GM21723 (cell line): ENCODE results near the gene NCAM1.

ENCODE experiments used
- ATAC-seq: cut with Tn5 transposase; IDR thresholded peaks from one replicate; pipeline ENCODE4 v1.9.1; 2021; ENCODE audit warnings: mild to moderate bottlenecking, moderate library complexity; ENCODE audit not compliant: unreplicated experiment

NCAM1 gene

GRCh38 chr11:113083571-113083970 lies 122.4 kb downstream of the NCAM1 start:
- ATAC-seq = no peak

- no peak for ATAC-seq
Observed at GRCh38 chr11:113084297-113084696, 123.1 kb downstream of the NCAM1 start.

DNA sequence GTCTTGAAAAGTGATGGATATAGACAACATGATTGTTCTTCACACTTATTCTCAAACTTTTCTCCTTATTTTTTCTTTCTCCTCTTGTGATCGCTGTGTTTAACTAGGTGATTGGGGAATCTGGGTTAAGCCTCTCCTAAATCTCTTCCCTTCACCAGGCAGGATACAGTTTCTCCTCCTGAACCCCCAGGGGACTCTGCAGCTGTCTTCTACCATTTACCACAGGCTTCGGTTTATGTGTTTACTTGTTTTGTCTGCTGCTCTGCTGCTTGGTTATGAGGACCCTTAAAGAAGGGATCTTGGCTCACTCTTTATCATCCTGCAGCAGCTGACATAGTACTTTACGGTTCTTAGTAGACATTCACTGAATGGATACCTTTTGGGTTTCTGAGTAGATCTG lies 124.2 kb downstream of the NCAM1 start:
- ATAC-seq = no peak

DNA sequence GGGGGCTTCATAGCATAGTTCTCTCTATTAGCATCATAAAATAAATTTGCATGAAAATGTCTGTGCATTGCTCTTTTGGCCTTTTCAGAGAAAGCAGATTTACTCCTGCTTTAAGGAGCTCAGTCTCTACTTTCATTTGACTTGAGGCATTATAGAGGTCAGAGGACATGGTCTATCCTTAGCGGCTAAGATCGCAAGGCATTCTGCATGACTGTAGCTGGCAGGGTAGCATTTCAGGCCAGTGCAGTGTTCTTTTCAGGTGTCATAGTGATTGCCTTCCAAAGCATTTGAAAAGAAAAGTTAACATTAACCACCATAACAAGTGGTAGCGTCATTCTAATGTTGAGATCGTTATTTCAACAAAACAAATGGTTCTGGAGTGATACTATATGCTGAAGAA lies 126.5 kb downstream of the NCAM1 start:
- ATAC-seq = no peak

DNA sequence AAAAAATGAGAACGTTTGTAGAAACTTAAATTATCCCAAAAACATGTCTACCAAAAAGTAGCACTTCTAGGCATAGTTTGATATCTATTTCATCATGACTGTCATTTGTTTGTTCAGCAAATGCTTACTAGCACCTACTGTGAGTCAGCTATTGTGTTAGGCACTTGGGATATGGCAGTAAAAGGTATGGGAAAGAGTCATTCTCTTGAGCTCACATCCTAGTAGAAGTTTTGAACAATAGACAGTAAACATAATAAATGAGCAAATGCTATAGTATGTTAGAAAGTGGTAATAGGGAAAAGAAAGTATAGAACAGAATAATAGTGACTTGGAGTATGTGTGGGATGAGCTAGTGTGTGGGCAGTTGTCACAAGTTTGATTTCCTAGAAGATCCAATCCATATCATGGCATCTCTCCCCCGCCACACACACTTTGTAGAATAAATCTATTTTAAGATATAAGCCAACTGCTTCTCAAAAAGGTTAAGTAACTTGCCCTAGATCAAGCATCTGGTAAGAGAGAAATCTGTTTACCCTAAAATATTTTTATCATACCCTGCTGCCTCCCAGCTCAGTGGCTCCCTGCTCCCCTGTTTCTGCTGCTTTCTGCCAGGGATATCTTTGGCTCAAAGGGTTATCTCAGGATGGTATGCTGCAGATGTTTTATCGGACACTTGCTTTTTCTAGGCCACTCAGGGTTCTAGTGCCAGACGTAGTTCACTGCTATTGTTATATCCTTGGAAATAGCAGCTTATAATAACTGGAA lies 129.7 kb downstream of the NCAM1 start:
- ATAC-seq = no peak

DNA sequence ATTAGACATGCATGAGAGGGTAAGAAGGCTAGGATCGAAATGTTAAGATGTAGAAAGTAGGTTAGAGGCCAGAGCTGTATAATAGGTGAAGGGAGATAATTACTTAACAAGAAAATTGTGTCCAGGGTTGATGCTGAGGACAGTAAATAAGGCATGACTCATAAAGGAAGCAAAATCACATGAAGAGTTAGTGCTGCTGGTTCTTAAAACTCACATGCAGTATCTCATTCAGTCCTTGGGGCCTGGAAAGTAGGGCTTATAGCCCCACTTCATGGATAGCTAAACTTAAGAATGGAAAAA lies 130.2 kb downstream of the NCAM1 start:
- no peak for ATAC-seq

- no peak for ATAC-seq
Observed at GRCh38 chr11:113096648-113097047, 135.4 kb downstream of the NCAM1 start.

DNA sequence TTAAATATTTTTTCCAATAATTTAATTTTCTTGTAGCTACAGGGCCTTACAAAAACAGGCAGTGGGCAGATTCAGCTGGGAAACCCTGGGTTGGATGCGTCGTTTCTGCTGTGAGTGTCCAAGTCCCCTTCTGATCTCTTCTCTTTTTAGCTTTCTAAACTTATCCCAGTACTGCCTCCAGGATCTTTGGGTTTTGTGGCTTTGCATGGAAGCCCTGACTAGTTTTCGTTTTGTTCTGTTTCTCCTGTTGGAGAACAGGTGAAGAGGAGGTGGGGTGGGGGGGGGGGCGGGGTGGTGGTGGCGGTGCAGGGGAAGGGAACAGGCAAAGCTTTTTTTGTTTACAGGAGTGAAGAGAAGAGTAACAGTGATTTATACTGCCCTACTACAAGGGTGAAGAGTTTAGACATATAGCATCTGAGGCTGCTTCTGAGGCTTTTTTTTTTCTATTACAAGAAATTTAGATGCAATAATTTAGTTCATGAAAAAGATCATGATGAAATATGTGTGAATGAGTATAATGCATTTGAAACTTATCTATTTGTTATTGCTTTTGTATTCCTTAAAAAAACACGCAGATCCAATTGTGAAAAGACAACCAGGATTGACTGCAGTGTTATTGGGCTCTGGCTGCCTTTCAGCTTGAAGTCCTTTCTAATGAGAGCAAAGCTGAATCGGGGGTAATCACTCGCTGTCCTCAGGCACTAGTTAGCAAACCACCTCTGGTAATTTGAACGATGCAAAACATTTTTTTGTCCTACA lies 142.9 kb downstream of the NCAM1 start:
- no peak for ATAC-seq

DNA sequence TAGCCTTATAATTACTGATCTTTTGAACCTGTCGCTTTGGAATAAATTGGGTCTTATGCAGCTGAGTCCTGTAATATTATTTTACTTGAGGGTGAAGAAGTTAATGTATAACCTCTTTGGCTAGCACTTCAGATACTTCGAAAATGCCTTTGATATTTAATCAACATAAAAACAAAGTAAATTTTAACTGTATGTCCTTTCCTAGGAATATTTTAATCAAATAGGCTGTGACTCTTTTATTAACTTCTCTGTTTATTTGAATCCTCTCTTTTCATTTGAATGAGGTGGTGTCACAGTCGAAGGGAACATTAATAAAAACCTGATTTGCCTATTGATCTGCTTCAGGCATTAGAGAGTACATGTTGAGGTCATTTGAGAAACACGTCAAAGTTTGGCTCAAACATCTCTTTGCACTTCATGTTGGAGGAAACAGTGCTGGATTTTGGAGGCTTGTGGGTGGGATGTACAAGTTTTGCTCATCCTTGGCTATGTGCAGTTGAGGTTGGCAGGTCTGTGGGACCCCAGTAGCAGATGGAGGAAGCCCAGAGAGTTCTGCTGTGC lies 143.6 kb downstream of the NCAM1 start:
- no peak for ATAC-seq

- no peak for ATAC-seq
Observed at GRCh38 chr11:113105592-113105991, 144.4 kb downstream of the NCAM1 start.

DNA sequence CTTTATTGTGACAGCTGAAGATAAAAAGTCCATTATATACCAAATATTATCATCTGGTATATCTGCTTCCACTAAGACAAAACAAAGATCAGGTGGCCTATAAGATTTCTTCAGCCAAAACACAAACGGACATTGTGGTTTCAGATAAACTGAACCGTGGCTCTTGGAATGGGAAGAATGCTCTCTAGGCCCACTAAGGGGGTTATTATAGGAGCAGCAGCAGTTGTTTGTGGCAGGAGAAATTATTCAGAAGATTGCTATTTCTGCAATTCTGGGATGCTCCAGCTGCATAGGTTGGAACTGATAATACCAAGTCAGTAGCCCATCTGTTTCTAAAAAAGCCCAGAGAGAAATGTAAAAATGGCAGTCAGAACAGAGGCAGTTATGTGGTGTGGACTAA lies 145.3 kb downstream of the NCAM1 start:
- ATAC-seq = no peak

- no peak for ATAC-seq
Observed at GRCh38 chr11:113110046-113110445, 148.8 kb downstream of the NCAM1 start.

- no peak for ATAC-seq
Observed at GRCh38 chr11:113111156-113111555, 149.9 kb downstream of the NCAM1 start.

GRCh38 chr11:113112307-113112706 lies 151.1 kb downstream of the NCAM1 start:
- no peak for ATAC-seq

GRCh38 chr11:113113801-113114704 lies 152.8 kb downstream of the NCAM1 start:
- no peak for ATAC-seq

GRCh38 chr11:113114705-113115027 lies 153.4 kb downstream of the NCAM1 start:
- ATAC-seq = no peak

- ATAC-seq = no peak
Observed at GRCh38 chr11:113118104-113118503, 156.9 kb downstream of the NCAM1 start.

GRCh38 chr11:113119074-113119473 lies 157.9 kb downstream of the NCAM1 start:
- no peak for ATAC-seq

- ATAC-seq = no peak
Observed at GRCh38 chr11:113119966-113120736, 158.9 kb downstream of the NCAM1 start.

GRCh38 chr11:113121746-113122145 lies 160.5 kb downstream of the NCAM1 start:
- ATAC-seq = no peak

- no peak for ATAC-seq
Observed at GRCh38 chr11:113124006-113124405, 162.8 kb downstream of the NCAM1 start.
